ENCODE measurements around the gene DSCAM.

DSCAM gene

GRCh38 chr21:40595806-40596205, 251.2 kb downstream of the DSCAM start:
- DNase-seq, result no peak

- DNase-seq, result no peak
These were observed 259.1 kb downstream of the DSCAM start for GRCh38 chr21:40587736-40588346.

- no peak for DNase-seq
These were observed 260.4 kb downstream of the DSCAM start for GRCh38 chr21:40586575-40586974.

GRCh38 chr21:40577285-40578043, 269.5 kb downstream of the DSCAM start:
- no peak for DNase-seq

GRCh38 chr21:40575976-40576375, 271.0 kb downstream of the DSCAM start:
- DNase-seq, result no peak

GRCh38 chr21:40569357-40569756, 277.6 kb downstream of the DSCAM start:
- DNase-seq, result no peak

GRCh38 chr21:40568807-40569206, 278.2 kb downstream of the DSCAM start:
- no peak for DNase-seq

- DNase-seq, result no peak
These were observed 279.5 kb downstream of the DSCAM start for GRCh38 chr21:40567501-40567900.

GRCh38 chr21:40566486-40566885, 280.5 kb downstream of the DSCAM start:
- no peak for DNase-seq

GRCh38 chr21:40564318-40564717, 282.6 kb downstream of the DSCAM start:
- DNase-seq, result no peak

- DNase-seq, result no peak
These were observed 283.1 kb downstream of the DSCAM start for GRCh38 chr21:40563900-40564299.

GRCh38 chr21:40562242-40563002, 284.5 kb downstream of the DSCAM start:
- no peak for DNase-seq

GRCh38 chr21:40556442-40556968, 290.5 kb downstream of the DSCAM start:
- DNase-seq, result no peak

GRCh38 chr21:40555021-40555528, 291.9 kb downstream of the DSCAM start:
- no peak for DNase-seq

GRCh38 chr21:40553781-40554180, 293.2 kb downstream of the DSCAM start:
- DNase-seq, result no peak

- DNase-seq, result no peak
These were observed 298.9 kb downstream of the DSCAM start for GRCh38 chr21:40547906-40548513.

GRCh38 chr21:40546647-40547046, 300.3 kb downstream of the DSCAM start:
- DNase-seq, result no peak

- no peak for DNase-seq
These were observed 306.7 kb downstream of the DSCAM start for GRCh38 chr21:40540216-40540615.

- no peak for DNase-seq
These were observed 312.1 kb downstream of the DSCAM start for GRCh38 chr21:40534886-40535285.

GRCh38 chr21:40531431-40532110, 315.4 kb downstream of the DSCAM start:
- no peak for DNase-seq

GRCh38 chr21:40531016-40531415, 315.9 kb downstream of the DSCAM start:
- DNase-seq, result no peak

- no peak for DNase-seq
These were observed 329.3 kb downstream of the DSCAM start for GRCh38 chr21:40517646-40518045.
